GM21723 (cell line): ENCODE results near the gene MOAP1.
"Not testable (repeated sequence)": the region's sequence is repeated elsewhere in the genome, so short reads cannot be mapped to it uniquely, and the experiment has no call there.

Experiments used
- ATAC-seq: cut with Tn5 transposase; IDR thresholded peaks from one replicate; pipeline ENCODE4 v1.9.1; 2021; ENCODE audit warnings: mild to moderate bottlenecking, moderate library complexity; ENCODE audit not compliant: unreplicated experiment

The MOAP1 gene, protein sequence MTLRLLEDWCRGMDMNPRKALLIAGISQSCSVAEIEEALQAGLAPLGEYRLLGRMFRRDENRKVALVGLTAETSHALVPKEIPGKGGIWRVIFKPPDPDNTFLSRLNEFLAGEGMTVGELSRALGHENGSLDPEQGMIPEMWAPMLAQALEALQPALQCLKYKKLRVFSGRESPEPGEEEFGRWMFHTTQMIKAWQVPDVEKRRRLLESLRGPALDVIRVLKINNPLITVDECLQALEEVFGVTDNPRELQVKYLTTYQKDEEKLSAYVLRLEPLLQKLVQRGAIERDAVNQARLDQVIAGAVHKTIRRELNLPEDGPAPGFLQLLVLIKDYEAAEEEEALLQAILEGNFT

DNA sequence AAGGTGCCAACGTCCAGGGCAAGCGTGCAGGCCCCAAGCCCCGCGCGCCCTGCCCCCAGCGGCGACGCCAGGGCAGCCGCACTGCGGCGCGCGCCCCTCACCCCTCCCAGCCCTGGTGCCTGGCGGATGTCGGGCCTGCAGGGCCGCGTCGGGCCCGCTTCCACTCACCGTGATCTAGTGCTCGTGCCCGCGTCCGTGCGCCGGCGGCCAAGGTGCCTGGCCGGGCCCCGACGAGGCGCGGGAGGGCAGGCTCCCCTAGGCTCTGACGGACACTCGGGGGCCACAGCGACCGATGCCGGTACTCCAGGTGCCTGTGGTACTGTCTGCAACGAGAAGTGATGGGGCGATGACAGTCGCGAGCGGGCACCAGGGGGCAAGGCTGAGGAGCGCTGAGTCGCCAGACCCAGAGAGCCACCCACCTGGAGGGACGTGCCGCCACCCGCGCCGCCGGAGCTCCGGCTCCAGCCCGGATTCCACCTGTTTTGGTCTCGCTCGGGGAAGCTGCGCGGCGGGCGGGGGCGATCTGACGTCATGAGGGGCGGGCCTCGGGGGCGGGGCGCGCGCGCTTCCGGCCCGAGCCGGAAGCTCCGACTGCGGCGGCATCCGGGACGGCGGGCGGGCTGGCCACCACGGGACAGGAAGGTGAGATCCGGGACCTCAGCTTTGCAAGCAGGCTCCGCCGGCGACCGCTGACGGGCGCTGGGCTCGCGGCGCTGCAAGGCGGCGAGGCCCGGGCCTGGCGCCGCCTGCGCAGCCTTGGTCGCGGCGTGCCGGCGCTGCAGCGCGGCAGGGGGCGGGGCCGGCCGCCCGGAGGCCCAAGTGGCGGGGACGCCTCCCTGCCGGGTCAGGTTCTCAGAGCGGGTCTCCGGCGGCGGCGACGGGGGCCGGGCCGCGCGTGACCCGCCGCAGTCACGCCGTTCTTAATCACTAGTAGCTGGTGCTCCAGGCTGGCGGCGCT, at the start of gene MOAP1, which contains the start of gene LYSET:
MOAP1 (minus strand) TSS at position 507 of the 958 bp plus-strand sequence. CDS start 655 bp downstream, outside the sequence.
LYSET (plus strand) TSS at position 927 of the 958 bp plus-strand sequence. CDS start 89 bp downstream, outside the sequence.
- ATAC-seq = peak; percentile 88

DNA sequence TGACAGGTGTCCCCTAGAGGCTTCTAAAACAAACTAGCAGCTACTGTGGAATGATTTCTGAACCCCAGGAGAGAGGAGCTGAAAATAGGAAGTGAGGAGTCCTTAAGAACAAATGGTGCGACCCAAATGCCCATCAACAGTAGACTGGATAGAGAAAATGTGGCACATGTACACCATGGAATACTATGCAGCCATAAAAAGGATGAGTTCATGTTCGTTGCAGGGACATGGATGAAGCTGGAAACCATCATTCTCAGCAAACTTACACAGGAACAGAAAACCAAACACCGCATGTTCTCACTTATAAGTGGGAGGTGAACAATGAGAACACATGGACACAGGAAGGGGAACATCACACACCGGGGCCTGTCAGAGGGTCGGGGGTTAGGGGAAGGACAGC, 48.4 kb upstream of the MOAP1 start:
- not testable (repeated sequence) for ATAC-seq

DNA sequence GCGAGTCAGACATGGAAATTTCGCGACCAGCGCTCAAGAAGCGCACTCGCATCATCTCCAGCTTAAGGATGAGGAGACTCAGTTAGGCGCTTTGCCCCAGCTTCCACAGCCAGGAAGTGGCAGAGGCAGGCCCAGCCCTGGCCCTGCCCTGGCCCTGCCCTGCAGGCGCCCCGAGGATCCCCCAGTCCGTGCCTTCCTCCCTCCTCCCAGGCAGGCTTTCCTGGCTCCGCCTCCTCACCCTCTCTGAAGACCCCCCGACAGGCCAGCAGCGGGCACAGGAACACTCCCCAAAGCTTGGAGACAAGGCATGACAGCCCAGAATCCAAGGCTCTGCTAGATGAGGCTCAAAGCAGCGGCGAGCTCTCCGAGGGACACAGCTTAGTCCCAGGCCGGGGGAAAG, 47.5 kb upstream of the MOAP1 start:
- no peak for ATAC-seq

DNA sequence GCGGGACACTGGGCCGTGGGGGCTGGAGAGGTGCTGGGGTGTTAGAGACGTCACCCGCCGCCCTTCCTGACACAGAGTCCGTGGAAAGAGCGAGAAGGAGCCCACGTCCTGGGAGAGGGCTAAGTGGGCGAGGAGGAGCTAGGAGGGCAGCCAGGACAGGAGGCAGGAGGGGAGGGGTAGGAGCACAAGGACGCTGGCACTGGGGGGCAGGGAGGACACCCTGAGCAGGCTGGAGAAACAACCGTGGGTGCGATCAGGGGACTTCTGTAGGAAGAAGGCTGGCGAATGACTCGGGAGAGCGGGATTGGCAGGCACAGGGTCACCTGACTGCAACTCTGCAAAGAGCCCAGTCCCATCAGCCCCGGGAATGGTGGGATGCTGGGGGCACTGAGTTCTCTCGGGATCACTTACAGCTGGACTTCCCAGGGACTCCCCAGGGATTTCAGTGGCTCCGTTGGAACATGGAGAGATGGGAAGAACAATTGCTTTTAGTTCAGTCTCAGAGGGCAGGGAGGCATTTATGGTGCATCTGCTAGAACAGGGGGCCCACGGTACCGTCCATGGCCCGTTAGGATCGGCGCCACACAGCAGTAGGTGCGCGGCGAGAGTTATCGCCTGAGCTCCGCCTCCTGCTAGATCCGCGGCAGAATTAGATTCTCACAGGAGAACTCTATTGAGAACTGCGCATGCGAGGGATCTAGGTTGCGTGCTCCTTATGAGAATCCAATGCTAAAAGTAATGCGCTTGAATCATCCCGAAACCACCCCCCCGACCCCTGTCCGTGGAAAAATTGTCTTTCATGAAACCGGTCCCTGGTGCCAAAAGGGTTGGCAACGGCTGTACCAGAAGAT, 46.7 kb upstream of the MOAP1 start:
- no peak for ATAC-seq

DNA sequence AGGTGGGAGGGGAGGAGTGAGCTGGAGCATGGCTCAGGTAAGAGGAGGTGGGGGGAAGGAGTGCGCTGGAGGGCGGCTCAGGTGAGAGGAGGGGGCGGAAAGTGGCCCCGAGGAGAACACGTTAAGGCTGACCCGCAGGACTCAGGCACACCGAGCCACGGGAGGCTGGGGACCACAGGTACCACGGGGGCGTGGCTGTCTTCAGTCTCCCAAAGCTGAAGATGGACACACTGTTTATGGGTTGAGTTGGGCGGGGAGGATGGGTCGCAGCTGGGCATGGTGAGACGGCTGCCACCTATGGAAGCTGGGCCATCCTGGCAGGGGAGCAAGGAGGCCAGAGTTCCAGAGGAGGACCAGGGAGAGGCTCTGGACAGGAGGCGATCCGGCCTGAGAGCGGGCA, 45.8 kb upstream of the MOAP1 start:
- no peak for ATAC-seq

DNA sequence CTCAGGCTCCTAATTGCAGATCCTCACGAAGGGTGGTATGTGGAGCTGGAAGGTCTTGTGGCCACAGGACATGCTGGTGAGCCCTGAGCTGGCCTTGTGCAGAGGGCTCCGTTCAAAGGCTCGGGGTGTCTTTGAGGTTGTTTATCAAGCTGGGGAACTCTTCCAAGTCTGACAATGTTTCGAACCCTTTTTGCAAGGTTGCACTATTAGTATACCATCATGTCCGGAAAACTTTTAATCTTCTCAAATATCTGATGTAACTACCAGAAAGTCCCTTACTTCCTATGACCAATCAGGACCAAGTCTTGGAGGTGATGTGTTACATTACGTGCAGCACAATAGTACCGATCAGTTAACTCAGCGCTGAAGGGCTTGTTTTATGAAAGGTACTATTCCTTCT, 43.9 kb upstream of the MOAP1 start:
- ATAC-seq = no peak

DNA sequence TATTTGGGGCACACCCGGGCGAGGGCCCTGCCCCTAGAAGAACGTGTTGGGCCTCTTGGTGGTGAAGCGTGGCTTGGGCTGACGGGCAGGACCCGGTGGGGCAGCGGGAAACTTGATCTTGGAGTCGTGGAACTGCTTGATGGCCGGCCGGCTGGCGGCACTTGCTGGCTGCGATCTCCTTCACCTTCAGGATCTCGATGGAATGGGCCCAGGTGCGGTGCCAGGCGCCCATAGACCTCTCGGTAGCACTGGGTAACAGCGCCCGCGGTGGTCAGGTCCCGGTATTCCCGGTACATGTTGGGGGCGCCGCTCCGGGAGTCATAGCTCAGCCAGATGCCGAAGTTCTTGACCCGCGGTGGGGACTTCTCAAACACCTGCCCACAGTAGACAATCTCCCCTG, 38.9 kb upstream of the MOAP1 start:
- no peak for ATAC-seq

DNA sequence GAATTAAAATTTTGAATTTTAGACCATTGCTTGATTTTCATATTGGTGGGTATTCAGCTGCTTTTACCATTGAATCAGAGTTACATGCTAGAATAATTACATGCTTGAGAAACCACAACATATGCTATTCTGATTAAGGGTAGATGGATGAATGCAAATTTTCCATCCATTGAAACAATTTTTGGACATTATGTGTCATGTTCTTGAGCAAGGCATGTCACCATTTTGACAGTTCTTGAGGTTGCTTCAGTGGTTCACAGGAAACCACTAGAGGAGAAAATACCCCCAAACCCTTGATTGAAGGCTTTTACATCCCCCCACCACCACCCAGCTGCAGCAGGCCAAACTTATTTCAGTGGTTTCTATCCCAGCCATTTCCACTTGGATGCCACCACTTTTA, 35.8 kb upstream of the MOAP1 start:
- ATAC-seq = no peak

DNA sequence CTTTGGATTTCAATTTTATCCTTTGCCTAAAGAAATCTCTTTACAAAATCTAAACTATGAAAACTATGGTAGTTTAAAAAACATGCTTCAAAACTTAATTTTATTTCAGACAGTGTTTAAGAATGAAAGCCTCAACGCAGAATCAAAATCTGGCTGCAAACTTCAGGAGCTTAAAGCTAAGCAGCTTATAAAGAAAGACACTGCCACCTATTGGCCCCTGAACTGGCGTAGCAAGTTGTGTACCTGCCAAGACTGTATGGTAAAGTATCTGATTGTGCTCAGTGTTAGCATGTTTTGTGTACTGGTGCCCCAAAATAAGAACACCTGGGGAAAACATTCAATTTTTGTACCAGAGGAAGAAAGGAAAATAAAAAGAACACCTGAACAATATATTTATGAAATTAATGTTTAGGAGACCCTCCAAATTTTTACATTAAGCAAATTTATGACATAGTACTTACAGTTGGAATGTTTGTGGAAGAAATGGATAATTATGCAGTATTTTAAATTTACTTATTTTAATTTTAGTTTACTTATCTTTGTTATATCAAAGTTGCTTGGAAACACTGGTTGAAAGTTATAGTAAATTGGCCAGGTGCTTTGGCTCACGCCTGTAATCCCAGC, 34.5 kb upstream of the MOAP1 start:
- ATAC-seq = no peak

DNA sequence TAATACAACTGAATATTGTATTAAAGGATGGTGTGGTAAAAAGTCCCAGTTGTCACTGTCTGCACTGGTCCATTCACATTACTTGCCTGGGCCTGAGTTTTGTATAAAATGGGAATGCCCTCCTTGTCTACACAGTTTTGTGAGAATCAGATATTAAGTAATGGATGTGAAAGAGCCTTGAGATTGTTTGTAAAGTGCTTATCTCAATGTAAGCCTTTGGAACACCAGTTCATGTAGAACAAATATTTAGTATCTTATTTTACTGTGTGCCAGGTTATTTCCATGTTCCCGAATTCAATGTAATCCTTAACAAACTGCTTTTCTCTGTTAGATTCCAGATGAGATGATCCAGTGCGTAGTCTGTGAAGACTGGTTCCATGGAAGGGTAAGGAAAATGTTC, 29.9 kb upstream of the MOAP1 start:
- ATAC-seq = no peak

DNA sequence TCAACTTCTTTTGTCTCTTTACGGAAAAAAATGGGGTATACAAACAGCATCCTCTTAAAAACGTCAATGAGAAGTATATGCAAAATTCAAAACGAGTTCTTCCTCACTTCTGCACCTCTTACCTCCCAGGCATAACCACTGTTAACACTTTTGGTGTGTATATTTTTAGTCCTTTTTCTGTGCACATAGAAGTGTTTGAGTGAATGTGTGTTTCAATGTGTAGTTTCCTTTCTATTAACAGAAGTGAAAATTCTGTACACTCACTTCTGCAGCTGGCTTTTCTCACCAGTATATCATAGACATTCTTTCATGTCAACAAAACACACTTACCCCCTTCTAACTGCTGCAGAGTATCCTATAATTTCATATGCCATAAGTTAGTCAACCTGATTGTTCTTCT, 27.7 kb upstream of the MOAP1 start:
- ATAC-seq = peak; percentile 74

DNA sequence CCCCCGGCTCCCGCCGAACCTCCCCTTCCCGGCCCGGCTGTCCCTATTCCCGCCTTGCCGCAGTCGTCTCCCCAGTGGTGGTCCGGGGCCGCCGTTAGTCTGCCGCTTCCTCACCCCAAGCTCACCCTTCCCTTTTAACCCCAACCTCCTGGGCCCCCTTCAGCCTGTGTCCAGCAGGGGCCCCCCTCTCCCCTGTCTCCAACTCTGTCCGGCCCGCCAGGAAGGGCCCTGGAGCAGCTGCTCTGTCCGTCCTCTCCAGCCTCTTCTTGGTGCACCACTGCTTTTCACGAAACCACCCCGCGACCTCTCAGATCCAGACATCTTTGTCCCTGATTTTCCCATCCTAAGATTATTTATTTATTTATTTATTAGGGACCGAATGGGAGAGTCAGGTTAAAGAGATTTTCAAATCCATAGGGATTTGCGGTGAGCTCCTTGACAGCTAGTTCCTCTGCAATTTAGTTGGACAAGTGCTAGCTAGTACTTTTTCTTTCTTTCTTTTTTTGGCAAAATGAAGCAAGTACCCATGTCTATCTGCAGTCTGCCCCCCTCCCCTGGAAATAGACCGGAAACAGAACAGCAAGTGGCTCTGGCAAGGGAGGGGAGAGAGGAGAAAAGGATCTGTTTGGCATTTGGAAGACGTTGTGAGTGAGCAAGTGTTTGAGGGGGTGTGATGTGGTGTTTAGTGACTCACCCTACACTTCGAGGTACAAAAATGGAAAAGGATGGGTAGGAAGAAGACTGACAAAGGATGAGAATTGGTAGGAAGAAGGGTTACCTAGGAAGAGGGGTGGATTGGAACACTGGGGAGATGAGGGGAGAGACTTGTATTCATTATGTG, 23.0 kb upstream of the MOAP1 start:
- peak; percentile 50 for ATAC-seq

DNA sequence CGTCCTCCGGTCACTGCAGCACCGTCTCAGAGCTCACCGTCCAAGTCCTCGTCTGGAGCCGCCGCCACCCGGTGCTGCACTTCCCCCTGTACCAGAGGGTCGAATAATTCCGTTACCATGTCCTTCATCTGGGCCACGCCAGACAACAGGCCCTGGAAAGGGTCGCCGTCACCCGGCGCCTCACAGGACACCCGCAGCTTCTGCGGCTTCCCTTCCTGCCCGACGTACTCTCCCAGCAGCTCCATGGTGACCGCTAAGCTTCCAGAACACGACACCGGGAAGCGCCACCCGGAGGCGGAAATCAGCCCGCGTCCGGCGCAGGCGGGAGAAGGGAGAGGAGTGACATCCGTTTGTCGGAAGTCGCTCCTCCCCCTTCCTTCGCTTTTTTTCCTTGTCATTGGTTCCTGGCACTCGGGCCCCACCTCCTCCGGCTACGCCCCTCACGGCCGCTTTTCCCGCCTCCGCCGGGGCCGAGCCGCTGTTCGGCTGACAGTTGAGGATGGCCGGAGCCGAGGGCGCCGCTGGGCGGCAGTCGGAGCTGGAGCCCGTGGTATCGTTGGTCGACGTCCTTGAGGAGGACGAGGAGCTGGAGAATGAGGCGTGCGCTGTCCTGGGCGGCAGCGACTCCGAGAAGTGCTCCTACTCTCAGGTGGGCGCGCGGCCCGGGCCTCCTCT, 22.2 kb upstream of the MOAP1 start, which contains the start of the genes GON7 and UBR7:
GON7 (minus strand) TSS at position 273 of the 675 bp plus-strand sequence; CDS start at position 245, 28 bp downstream.
UBR7 (plus strand) TSS at position 464 of the 675 bp plus-strand sequence; CDS start at position 500, 36 bp downstream.
- ATAC-seq = peak; percentile 84

DNA sequence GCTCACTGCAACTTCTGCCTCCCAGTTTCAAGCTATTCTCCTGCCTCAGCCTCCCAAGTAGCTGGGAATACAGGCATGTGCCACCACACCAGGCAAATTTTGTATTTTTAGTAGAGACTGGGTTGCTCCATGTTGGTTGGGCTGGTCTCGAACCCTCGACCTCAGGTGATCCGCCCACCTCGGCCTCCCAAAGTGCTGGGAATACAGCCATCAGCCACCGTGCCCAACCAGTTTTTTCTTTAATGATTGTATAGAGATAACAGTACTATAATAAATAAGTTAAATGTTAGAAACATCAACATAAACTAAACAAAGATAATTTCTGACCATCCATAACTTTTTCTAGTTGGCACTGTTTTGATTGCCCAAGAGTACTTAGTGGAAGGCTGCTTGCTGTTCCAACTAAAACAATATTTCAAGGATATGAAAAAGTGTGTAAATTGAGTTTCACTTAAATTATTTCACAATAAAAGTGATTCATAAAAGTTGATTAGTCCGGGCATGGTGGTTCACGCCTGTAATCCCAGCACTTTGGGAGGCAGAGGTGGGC, 16.5 kb upstream of the MOAP1 start:
- no peak for ATAC-seq

DNA sequence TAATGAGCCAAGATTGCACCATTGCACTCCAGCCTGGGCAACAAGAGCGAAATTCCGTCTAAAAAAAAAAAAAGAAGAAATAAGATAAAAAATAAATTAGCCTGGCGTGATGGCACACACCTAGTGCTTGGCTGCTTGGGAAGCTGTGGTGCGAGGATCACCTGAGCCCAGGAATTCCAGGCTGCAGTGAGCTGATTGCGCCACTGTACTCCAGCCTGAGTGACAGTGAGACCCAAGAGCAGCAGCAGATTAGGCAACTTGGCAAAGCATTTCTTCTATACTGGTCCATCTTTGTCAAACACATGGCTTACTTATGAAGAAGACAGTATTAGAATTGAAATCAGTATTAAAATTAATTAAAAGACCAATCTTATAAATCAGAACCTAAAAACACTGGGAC, 15.9 kb upstream of the MOAP1 start:
- ATAC-seq = no peak

DNA sequence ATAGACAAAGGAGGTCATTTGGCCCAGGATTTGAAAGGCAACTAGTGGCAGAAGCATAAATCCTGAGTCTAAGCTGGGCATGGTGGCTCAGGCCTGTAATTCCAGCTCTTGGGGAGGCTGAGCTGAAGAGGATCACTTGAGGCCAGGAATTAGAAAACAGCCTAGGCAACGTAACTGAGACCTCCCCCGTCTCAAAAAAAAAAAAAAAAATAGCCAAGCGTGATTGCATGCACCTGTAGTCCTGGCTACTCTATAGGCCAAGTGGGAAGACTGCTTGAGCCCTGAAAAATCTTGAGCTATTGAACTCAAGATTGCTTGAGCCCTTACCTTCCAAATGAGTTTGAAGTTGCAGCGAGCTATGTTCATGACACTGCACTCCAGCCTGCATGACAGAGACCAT, 14.3 kb upstream of the MOAP1 start:
- ATAC-seq = no peak

DNA sequence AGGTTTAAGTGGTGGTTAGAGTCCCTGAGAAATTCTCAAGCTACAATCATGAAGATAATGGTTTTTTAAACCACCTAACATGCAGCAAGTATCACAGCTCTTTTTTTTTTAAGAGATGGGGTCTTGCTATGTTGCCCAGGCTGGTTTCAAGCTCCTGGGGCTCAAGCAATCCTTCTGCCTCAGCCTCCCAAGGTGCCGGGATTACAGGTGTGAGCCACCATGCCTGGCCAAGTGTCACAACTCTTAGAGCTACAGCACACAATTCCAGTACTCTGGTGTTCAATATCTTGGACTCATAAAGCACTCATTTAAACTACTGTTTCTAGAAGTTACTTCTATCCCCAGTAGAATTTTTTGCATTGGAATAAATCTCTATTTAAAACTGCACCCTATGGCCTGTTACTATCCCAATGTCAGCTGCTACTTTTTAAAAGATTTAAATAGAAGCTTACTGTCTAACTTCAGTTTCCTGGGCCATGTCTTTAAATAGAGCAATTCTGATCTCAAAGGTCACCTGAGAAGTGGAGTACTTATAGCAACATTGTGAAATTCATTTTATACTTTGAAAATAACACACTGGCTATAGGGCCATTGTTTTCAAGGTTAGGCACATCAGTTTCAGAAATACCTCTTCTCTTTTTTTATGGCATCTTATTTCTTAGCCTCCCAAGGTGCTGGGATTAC, 10.8 kb upstream of the MOAP1 start:
- ATAC-seq = no peak

DNA sequence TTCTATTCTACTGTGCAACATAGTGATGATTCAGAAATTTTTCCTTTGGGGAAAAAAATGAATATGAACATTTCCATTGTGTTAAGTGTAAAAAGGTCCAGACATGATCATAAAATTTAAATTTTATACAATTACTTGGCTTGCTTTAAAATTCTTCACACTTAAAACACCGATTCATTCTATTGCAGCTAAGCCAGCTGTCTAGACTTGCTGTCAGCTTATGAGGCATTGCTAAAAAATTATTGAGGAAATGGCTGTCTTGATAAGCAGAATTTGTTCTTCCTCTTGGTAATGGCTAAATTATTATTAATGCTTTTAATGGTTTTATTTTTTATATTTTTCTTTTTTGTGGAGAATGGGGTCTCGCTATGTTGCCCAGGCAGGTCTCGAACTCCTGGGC, 2.3 kb upstream of the MOAP1 start:
- no peak for ATAC-seq
